ENCODE data around the gene GGNBP2. TPM values are rescaled to one million over a fixed set of nuclear protein-coding genes. Genes with fewer than 3 reads are reported as not detected.

Gene GGNBP2
- total and polyA plus RNA-seq, 7 donors, result 43.5 to 62.2 (median 57.4) TPM

- no peaks in the 10 kb centered on the region for H3K4me1 ChIP-seq
- no peak overlapping the region for H3K27ac ChIP-seq
- no peak overlapping the region for H3K4me3 ChIP-seq
- intact Hi-C loops (cut with DNase I), result no loop called here
- peaks cover 0 to 73% (median 10%) of the 10 kb centered on the region in 4 donors for H3K36me3 ChIP-seq
- H3K27me3 ChIP-seq, result no peaks in the 10 kb centered on the region
- H3K9me3 ChIP-seq, result no peaks in the 10 kb centered on the region
- TF ChIP-seq CTCF (IDR thresholded peaks at IDR 0.05), result no peak
- TF ChIP-seq POLR2A (IDR thresholded peaks at IDR 0.05), result no peak
- no peak for TF ChIP-seq EP300 (IDR thresholded peaks at IDR 0.05)
- no peak for TF ChIP-seq POLR2AphosphoS5 (IDR thresholded peaks at IDR 0.05)
- WGBS, 2 donors, result 96% methylated on average over 7 of the region's 7 CpGs
- DNase-seq, result no peak
Measured at GRCh38 chr17:36503456-36504155, 41.1 kb upstream of the GGNBP2 start.

- no peak for DNase-seq
- Histone ChIP-seq H3K4me1 (no peaks in the 10 kb centered on the region), H3K27ac (no peak overlapping the region), H3K9me3 (no peaks in the 10 kb centered on the region), H3K4me3 (no peak overlapping the region), H3K36me3 (peaks cover 0 to 72% (median 9%) of the 10 kb centered on the region in 4 donors), H3K27me3 (no peaks in the 10 kb centered on the region)
- intact Hi-C loops (cut with DNase I), result no loop called here
- WGBS, 2 donors, result 95 to 98% methylated on average over 5 of the region's 5 CpGs
- TF ChIP-seq POLR2A (IDR thresholded peaks at IDR 0.05) (no peak), POLR2AphosphoS5 (IDR thresholded peaks at IDR 0.05) (no peak), CTCF (IDR thresholded peaks at IDR 0.05) (no peak), EP300 (IDR thresholded peaks at IDR 0.05) (no peak)
Measured at GRCh38 chr17:36504156-36504545, 40.6 kb upstream of the GGNBP2 start.

- Histone ChIP-seq H3K4me1 (no peaks in the 10 kb centered on the region), H3K4me3 (no peak overlapping the region), H3K27me3 (no peaks in the 10 kb centered on the region), H3K9me3 (no peaks in the 10 kb centered on the region), H3K36me3 (peaks cover 0 to 70% (median 9%) of the 10 kb centered on the region in 4 donors), H3K27ac (no peak overlapping the region)
- TF ChIP-seq EP300 (IDR thresholded peaks at IDR 0.05) (no peak), POLR2AphosphoS5 (IDR thresholded peaks at IDR 0.05) (no peak)
- WGBS, 2 donors, result 95% methylated on average over 8 of the region's 8 CpGs
- no peak for DNase-seq
- intact Hi-C loops (cut with DNase I), result no loop called here
Measured at GRCh38 chr17:36505171-36505570, 39.5 kb upstream of the GGNBP2 start.

GRCh38 chr17:36506249-36506826, 38.4 kb upstream of the GGNBP2 start:
- 85 to 88% methylated on average over 6 of the region's 6 CpGs for WGBS, 2 donors

More at GRCh38 chr17:36506249-36506826, 38.4 kb upstream of the GGNBP2 start:
- TF ChIP-seq EP300 (IDR thresholded peaks at IDR 0.05), result no peak
- TF ChIP-seq POLR2AphosphoS5 (IDR thresholded peaks at IDR 0.05), result no peak
- no peak for TF ChIP-seq CTCF (IDR thresholded peaks at IDR 0.05)
- TF ChIP-seq POLR2A (IDR thresholded peaks at IDR 0.05), result no peak
- H3K9me3 ChIP-seq, result no peaks in the 10 kb centered on the region
- DNase-seq, result no peak
- no peaks in the 10 kb centered on the region for H3K4me1 ChIP-seq
- H3K27me3 ChIP-seq, result no peaks in the 10 kb centered on the region
- H3K4me3 ChIP-seq, result no peak overlapping the region
- intact Hi-C loops (cut with DNase I), result no loop called here
- no peak overlapping the region for H3K27ac ChIP-seq
- H3K36me3 ChIP-seq, result peaks cover 0 to 72% (median 11%) of the 10 kb centered on the region in 4 donors

All from sigmoid colon (tissue), 7 donors.